GM23338 (cell line): ENCODE results near the gene MCAM. TPM values are rescaled to one million over a fixed set of nuclear protein-coding genes. Genes with fewer than 3 reads are reported as not detected.

ENCODE experiments used
- ATAC-seq: fragments of 200-7000 bp; cut with Tn5 transposase; 3 replicates; pipeline ENCODE4 v1.9.1; 2020
- DNase-seq: peaks from one replicate; pipeline ENCODE4 v3.0.0-alpha.2; 2015; ENCODE audit warnings: low spot score
- H2AFZ ChIP-seq: fragments of 200-600 bp; sonication (generic); 2 replicates; pipeline ENCODE4 v1.8.0; 2016; ENCODE audit warnings: antibody characterized with exemption, mild to moderate bottlenecking, moderate library complexity
- H3F3A ChIP-seq: fragments of 200-600 bp; sonication (generic); replicated peaks from 2 replicates; pipeline ENCODE4 v1.8.0; 2017; ENCODE audit warnings: antibody characterized with exemption, mixed run types, low read depth
- H3K27ac ChIP-seq: fragments of 200-600 bp; sonication (generic); 2 replicates; pipeline ENCODE4 v1.6.1; 2016; ENCODE audit warnings: low read depth
- H3K27me3 ChIP-seq: fragments of 200-600 bp; sonication (generic); 2 replicates; pipeline ENCODE4 v1.8.0; 2016; ENCODE audit warnings: mild to moderate bottlenecking, mixed run types, moderate library complexity; ENCODE audit not compliant: insufficient read depth
- H3K36me3 ChIP-seq: fragments of 200-600 bp; sonication (generic); 2 replicates; pipeline ENCODE4 v1.8.0; 2016; ENCODE audit warnings: mild to moderate bottlenecking; ENCODE audit not compliant: insufficient read depth
- H3K4me1 ChIP-seq: fragments of 200-600 bp; sonication (generic); 2 replicates; pipeline ENCODE4 v1.8.0; 2016; ENCODE audit warnings: mild to moderate bottlenecking, moderate library complexity; ENCODE audit not compliant: insufficient read depth
- H3K4me2 ChIP-seq: fragments of 200-600 bp; sonication (generic); 2 replicates; pipeline ENCODE4 v1.7.1; 2017; ENCODE audit warnings: mixed run types
- H3K4me3 ChIP-seq: fragments of 200-600 bp; sonication (generic); 2 replicates; pipeline ENCODE4 v1.6.1; 2016; ENCODE audit warnings: mixed run types
- H3K79me2 ChIP-seq: fragments of 200-600 bp; sonication (generic); replicated peaks from 2 replicates; pipeline ENCODE4 v1.8.0; 2017; ENCODE audit warnings: mild to moderate bottlenecking; ENCODE audit not compliant: insufficient read depth
- H3K9me2 ChIP-seq: fragments of 200-600 bp; sonication (generic); 2 replicates; pipeline ENCODE4 v1.8.0; 2017; ENCODE audit not compliant: insufficient read depth
- H4K20me1 ChIP-seq: fragments of 200-600 bp; sonication (generic); replicated peaks from 2 replicates; pipeline ENCODE4 v1.8.0; 2017; ENCODE audit warnings: mild to moderate bottlenecking; ENCODE audit not compliant: insufficient read depth
- H3K27ac Mint-ChIP-seq: 2 replicates; pipeline ENCODE4 v1.8.0; 2020; ENCODE audit warnings: inconsistent platforms, mild to moderate bottlenecking, moderate library complexity, mixed read lengths
- H3K27me3 Mint-ChIP-seq: 3 replicates; pipeline ENCODE4 v1.8.0; 2022; ENCODE audit warnings: low read depth, mild to moderate bottlenecking, moderate library complexity, mixed read lengths, inconsistent platforms; ENCODE audit not compliant: insufficient read depth, poor library complexity
- H3K36me3 Mint-ChIP-seq: 3 replicates; pipeline ENCODE4 v1.8.0; 2021; ENCODE audit warnings: low read depth, mild to moderate bottlenecking, inconsistent platforms, moderate library complexity, mixed read lengths
- H3K4me1 Mint-ChIP-seq: 3 replicates; pipeline ENCODE4 v1.8.0; 2020; ENCODE audit warnings: mild to moderate bottlenecking, inconsistent platforms, mixed read lengths
- H3K4me3 Mint-ChIP-seq: 3 replicates; pipeline ENCODE4 v1.8.0; 2021; ENCODE audit warnings: moderate library complexity, mild to moderate bottlenecking, inconsistent platforms, mixed read lengths
- H3K9me3 Mint-ChIP-seq: 3 replicates; pipeline ENCODE4 v1.8.0; 2020; ENCODE audit warnings: moderate library complexity, mild to moderate bottlenecking, inconsistent platforms, mixed read lengths
- CREB1 ChIP-seq: fragments of 250-450 bp; sonication (Bioruptor Pico); IDR thresholded peaks from 2 replicates; pipeline ENCODE4 v1.5.0; 2020; ENCODE audit warnings: low read depth, mild to moderate bottlenecking, moderate library complexity
- EZH2phosphoT487 ChIP-seq: fragments of 200-600 bp; sonication (generic); IDR thresholded peaks from one replicate; pipeline ENCODE4 v1.8.1; 2018; ENCODE audit warnings: antibody characterized with exemption; ENCODE audit not compliant: unreplicated experiment
- JUNB ChIP-seq: IDR thresholded peaks from one replicate; pipeline ENCODE4 v1.6.1; 2016; ENCODE audit warnings: antibody characterized with exemption; ENCODE audit not compliant: unreplicated experiment
- ZNF331 ChIP-seq: fragments of 250-450 bp; sonication (Bioruptor Pico); IDR thresholded peaks from 2 replicates; pipeline ENCODE4 v1.5.0; 2020; ENCODE audit warnings: low read depth, mild to moderate bottlenecking, moderate library complexity
- polyA plus RNA-seq: library from polyadenylated mRNA; unstranded; fragments of >200 nt; fragmentation: Nextera tagmentation; extraction: Ambion mirVana; gene quantifications from 2 replicates; pipeline ENCODE4 v1.2.1, GENCODE V29; 2016
- total RNA-seq: library from RNA; depleted of rRNA; stranded (reverse); fragments of >200 nt; shearing (Covaris generic); gene quantifications from 2 replicates; pipeline ENCODE4 v1.2.3, GENCODE V29; 2014
- TF ChIP-seq, protein P1 (sequence below), 2 experiments: fragments of 200-600 bp in 1 of 2; sonication (generic) in 1 of 2; conservative IDR thresholded peaks; 2 replicates each; pipeline versions ENCODE4 v1.5.1 to v1.6.1; 2016 to 2017; ENCODE audit warnings: antibody characterized with exemption in 2 of 2, low read depth in 2 of 2, mild to moderate bottlenecking in 2 of 2, moderate library complexity in 1 of 2
- TF ChIP-seq, protein P2 (sequence below): fragments of 250-450 bp; sonication (Bioruptor Pico); IDR thresholded peaks from 2 replicates; pipeline ENCODE4 v1.5.0; 2020; ENCODE audit warnings: mild to moderate bottlenecking, moderate library complexity

MCAM gene
- total and polyA plus RNA-seq, 2 experiments from 2014 or later: 8.9 to 79.5 TPM

DNA sequence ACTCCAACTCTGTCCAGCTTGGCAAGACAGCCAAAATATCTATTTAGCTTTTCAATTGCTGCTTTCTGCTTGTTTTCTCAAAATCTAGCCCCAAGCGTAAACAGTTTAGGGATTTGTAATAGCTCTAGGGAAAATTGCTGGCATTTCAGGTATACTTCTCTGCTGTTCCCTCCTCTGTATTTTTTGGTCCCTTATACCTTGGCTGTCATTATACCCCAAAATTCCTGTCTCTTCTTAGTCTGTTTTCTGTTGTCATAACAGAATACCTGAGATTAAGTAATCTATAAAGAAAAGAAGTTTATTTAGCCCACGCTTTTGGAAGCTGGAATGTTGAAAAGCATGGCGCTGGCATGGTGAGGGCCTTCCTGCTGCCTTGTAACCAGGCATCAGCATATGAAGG, 23.5 kb downstream of the MCAM start (continued):
- TF ChIP-seq, protein P1, sequence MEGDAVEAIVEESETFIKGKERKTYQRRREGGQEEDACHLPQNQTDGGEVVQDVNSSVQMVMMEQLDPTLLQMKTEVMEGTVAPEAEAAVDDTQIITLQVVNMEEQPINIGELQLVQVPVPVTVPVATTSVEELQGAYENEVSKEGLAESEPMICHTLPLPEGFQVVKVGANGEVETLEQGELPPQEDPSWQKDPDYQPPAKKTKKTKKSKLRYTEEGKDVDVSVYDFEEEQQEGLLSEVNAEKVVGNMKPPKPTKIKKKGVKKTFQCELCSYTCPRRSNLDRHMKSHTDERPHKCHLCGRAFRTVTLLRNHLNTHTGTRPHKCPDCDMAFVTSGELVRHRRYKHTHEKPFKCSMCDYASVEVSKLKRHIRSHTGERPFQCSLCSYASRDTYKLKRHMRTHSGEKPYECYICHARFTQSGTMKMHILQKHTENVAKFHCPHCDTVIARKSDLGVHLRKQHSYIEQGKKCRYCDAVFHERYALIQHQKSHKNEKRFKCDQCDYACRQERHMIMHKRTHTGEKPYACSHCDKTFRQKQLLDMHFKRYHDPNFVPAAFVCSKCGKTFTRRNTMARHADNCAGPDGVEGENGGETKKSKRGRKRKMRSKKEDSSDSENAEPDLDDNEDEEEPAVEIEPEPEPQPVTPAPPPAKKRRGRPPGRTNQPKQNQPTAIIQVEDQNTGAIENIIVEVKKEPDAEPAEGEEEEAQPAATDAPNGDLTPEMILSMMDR (conservative IDR thresholded peaks at IDR 0.05; ENCODE audit: low read depth in 2 of 2): no peak
- no peak for TF ChIP-seq ZNF331 (CRISPR knock-in tag)
- no peak for TF ChIP-seq JUNB
- TF ChIP-seq CREB1 (CRISPR knock-in tag): no peak

DNA sequence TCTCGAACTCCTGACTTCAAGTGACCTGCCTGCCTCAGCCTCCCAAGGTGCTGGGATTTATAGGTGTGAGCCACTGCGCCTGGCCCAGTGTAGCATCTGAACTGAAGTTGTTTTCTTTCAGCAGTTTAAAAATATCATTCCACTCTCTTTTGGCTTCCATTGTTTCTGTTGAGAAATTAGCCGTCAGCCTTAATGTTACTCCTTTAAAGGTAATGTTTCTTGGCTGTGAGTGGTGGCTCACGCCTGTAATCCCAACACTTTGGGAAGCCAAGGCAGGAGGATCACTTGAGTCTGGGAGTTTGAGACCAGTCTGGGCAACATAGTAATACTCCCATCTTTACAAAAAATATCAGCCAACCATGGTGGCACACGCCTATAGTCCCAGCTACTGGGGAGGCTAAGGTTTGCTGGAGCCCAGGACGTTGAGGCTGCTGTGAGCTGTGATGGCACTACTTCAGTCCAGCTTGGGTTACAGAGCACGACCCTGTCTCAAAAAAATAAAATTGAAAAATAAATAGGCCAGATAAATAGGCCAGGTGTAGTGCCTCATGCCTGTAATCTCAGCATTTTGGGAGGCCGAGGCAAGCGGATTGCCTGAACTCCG, 25.9 kb downstream of the MCAM start:
- TF ChIP-seq JUNB: no peak
- no peak for ATAC-seq
- no peak overlapping the region for H3K27ac ChIP-seq
- H3K36me3 ChIP-seq: peaks cover 27% of the 10 kb centered on the region
- no peaks in the 10 kb centered on the region for H3K27me3 ChIP-seq
- no peak overlapping the region for H3K4me3 ChIP-seq
- Mint-ChIP-seq H3K4me3 (no peak overlapping the region), H3K4me1 (no peaks in the 10 kb centered on the region), H3K27me3 (peaks cover 4% of the 10 kb centered on the region), H3K9me3 (no peaks in the 10 kb centered on the region), H3K27ac (no peak overlapping the region), H3K36me3 (peaks cover 51% of the 10 kb centered on the region)
- H3F3A ChIP-seq: 0 out of 2 replicates have a peak, but pooled peaks cover 9% of the 10 kb centered on the region
- DNase-seq: no peak
- no peaks in the 10 kb centered on the region for H3K9me2 ChIP-seq
- H3K79me2 ChIP-seq: no peaks in the 10 kb centered on the region
- H2AFZ ChIP-seq: no peak overlapping the region
- no peaks in the 10 kb centered on the region for H3K4me1 ChIP-seq
- no peak overlapping the region for H3K4me2 ChIP-seq
- H4K20me1 ChIP-seq: no peaks in the 10 kb centered on the region; the same call in 1 of the 2 replicates

DNA sequence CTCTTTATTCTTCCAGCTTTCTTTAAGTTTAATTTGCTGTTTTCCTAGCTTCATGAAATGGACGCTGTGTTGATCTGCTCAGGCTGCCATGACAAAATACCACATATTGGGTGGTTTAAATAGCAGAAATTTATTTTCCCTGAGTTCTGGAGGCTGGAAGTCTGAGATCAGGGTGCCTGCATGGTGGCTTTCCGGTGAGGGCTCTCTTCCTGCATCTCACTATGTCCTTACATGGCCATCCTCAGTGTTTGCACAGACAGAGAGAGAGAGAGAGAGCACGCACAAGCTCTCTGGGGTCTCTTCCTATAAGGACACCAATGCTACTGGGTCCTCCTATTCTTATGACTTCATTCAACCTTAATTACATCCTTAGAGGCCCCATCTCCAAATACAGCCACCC, 28.7 kb downstream of the MCAM start:
- Mint-ChIP-seq H3K4me3 (no peak overlapping the region), H3K27ac (no peak overlapping the region; the same call in 1 of the 2 replicates), H3K9me3 (no peaks in the 10 kb centered on the region), H3K27me3 (peaks cover 6% of the 10 kb centered on the region), H3K36me3 (peaks cover 64% of the 10 kb centered on the region), H3K4me1 (no peaks in the 10 kb centered on the region)
- H3K36me3 ChIP-seq: peaks cover 36% of the 10 kb centered on the region
- no peak overlapping the region for H3K4me2 ChIP-seq
- no peak overlapping the region for H3K4me3 ChIP-seq
- H3K4me1 ChIP-seq: no peaks in the 10 kb centered on the region
- no peaks in the 10 kb centered on the region for H3K9me2 ChIP-seq
- H2AFZ ChIP-seq: no peak overlapping the region
- no peak for ATAC-seq
- TF ChIP-seq, protein P2, sequence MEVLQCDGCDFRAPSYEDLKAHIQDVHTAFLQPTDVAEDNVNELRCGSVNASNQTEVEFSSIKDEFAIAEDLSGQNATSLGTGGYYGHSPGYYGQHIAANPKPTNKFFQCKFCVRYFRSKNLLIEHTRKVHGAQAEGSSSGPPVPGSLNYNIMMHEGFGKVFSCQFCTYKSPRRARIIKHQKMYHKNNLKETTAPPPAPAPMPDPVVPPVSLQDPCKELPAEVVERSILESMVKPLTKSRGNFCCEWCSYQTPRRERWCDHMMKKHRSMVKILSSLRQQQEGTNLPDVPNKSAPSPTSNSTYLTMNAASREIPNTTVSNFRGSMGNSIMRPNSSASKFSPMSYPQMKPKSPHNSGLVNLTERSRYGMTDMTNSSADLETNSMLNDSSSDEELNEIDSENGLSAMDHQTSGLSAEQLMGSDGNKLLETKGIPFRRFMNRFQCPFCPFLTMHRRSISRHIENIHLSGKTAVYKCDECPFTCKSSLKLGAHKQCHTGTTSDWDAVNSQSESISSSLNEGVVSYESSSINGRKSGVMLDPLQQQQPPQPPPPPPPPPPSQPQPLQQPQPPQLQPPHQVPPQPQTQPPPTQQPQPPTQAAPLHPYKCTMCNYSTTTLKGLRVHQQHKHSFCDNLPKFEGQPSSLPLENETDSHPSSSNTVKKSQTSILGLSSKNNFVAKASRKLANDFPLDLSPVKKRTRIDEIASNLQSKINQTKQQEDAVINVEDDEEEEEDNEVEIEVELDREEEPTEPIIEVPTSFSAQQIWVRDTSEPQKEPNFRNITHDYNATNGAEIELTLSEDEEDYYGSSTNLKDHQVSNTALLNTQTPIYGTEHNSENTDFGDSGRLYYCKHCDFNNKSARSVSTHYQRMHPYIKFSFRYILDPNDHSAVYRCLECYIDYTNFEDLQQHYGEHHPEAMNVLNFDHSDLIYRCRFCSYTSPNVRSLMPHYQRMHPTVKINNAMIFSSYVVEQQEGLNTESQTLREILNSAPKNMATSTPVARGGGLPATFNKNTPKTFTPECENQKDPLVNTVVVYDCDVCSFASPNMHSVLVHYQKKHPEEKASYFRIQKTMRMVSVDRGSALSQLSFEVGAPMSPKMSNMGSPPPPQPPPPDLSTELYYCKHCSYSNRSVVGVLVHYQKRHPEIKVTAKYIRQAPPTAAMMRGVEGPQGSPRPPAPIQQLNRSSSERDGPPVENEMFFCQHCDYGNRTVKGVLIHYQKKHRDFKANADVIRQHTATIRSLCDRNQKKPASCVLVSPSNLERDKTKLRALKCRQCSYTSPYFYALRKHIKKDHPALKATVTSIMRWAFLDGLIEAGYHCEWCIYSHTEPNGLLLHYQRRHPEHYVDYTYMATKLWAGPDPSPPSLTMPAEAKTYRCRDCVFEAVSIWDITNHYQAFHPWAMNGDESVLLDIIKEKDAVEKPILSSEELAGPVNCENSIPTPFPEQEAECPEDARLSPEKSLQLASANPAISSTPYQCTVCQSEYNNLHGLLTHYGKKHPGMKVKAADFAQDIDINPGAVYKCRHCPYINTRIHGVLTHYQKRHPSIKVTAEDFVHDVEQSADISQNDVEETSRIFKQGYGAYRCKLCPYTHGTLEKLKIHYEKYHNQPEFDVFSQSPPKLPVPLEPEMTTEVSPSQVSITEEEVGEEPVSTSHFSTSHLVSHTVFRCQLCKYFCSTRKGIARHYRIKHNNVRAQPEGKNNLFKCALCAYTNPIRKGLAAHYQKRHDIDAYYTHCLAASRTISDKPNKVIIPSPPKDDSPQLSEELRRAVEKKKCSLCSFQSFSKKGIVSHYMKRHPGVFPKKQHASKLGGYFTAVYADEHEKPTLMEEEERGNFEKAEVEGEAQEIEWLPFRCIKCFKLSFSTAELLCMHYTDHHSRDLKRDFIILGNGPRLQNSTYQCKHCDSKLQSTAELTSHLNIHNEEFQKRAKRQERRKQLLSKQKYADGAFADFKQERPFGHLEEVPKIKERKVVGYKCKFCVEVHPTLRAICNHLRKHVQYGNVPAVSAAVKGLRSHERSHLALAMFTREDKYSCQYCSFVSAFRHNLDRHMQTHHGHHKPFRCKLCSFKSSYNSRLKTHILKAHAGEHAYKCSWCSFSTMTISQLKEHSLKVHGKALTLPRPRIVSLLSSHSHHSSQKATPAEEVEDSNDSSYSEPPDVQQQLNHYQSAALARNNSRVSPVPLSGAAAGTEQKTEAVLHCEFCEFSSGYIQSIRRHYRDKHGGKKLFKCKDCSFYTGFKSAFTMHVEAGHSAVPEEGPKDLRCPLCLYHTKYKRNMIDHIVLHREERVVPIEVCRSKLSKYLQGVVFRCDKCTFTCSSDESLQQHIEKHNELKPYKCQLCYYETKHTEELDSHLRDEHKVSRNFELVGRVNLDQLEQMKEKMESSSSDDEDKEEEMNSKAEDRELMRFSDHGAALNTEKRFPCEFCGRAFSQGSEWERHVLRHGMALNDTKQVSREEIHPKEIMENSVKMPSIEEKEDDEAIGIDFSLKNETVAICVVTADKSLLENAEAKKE (CRISPR knock-in tag): no peak
- no peak for TF ChIP-seq EZH2phosphoT487
- H3F3A ChIP-seq: 0 out of 2 replicates have a peak, but pooled peaks cover 8% of the 10 kb centered on the region
- no peaks in the 10 kb centered on the region for H3K79me2 ChIP-seq
- H3K27me3 ChIP-seq: no peaks in the 10 kb centered on the region
- H3K27ac ChIP-seq: no peak overlapping the region
- H4K20me1 ChIP-seq: peaks cover 8% of the 10 kb centered on the region
- DNase-seq: no peak
